IMR-90 (cell line): Measurements from ENCODE around the gene MAPKAP1.

ENCODE experiments used
- CEBPB ChIP-seq: IDR thresholded peaks from 2 replicates; pipeline ENCODE4 v1.6.1; 2012; ENCODE audit warnings: low read depth, low read length, improper control_type of control experiment
- FOS ChIP-seq: fragments of 150-350 bp; IDR thresholded peaks from 2 replicates; pipeline ENCODE4 v1.6.1; 2016; ENCODE audit warnings: low read depth, low read length
- MAFK ChIP-seq: IDR thresholded peaks from 2 replicates; pipeline ENCODE4 v1.6.1; 2012; ENCODE audit warnings: low read depth, low read length, improper control_type of control experiment
- MXI1 ChIP-seq: IDR thresholded peaks from 2 replicates; pipeline ENCODE4 v1.6.1; 2012; ENCODE audit warnings: low read depth, mild to moderate bottlenecking, low read length, moderate library complexity, borderline replicate concordance
- POLR2A ChIP-seq: IDR thresholded peaks from 2 replicates; pipeline ENCODE4 v1.6.1; 2012; ENCODE audit warnings: mild to moderate bottlenecking, low read depth, low read length
- RAD21 ChIP-seq: IDR thresholded peaks from 2 replicates; pipeline ENCODE4 v1.6.1; 2012; ENCODE audit warnings: low read length, improper control_type of control experiment
- RCOR1 ChIP-seq: IDR thresholded peaks from 2 replicates; pipeline ENCODE4 v1.6.1; 2012; ENCODE audit warnings: mild to moderate bottlenecking, low read length, improper control_type of control experiment; ENCODE audit not compliant: insufficient replicate concordance
- SMC3 ChIP-seq: fragments of 150-350 bp; IDR thresholded peaks from 2 replicates; pipeline ENCODE4 v1.6.1; 2016; ENCODE audit warnings: low read depth, mild to moderate bottlenecking, antibody characterized with exemption, low read length, moderate library complexity
- TF ChIP-seq, protein P1 (sequence below): conservative IDR thresholded peaks from 2 replicates; pipeline ENCODE4 v1.5.1; 2012; ENCODE audit warnings: mild to moderate bottlenecking, low read depth, low read length, improper control_type of control experiment
- TF ChIP-seq, protein P2 (sequence below): fragments of 150-350 bp; IDR thresholded peaks from 2 replicates; pipeline ENCODE4 v1.6.1; 2016; ENCODE audit warnings: low read depth, mild to moderate bottlenecking, low read length, moderate library complexity, borderline replicate concordance

DNA sequence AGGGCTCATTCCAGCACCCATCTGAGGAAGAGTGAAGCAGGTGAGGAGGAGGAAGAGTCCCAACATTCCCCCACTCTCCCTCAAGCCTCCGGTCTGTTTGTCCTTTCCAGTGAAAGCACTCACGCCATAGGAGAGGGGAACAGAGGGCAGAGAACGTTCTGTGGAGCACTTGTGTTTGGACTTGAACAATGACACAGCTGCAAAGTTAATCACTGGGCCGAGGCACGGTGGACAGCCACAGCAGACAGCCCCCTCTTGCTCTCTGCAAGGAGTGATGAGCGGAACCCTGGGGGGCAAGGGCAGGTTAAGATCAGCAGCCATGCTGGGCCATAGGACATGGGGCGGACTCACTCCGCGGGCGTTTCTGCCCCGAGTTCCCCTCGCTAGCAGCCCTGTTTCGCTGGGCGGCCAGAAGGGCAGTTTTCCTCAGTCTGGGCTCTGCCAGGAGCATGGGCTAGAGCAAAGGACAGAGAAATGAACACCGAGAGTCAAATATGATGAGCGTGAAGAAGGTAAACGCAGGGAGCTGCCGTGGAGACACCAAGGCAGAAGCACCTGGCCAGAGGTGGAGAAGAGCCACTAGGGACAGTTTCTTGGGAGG, 259.7 kb downstream of the MAPKAP1 start:
- TF ChIP-seq, protein P1, sequence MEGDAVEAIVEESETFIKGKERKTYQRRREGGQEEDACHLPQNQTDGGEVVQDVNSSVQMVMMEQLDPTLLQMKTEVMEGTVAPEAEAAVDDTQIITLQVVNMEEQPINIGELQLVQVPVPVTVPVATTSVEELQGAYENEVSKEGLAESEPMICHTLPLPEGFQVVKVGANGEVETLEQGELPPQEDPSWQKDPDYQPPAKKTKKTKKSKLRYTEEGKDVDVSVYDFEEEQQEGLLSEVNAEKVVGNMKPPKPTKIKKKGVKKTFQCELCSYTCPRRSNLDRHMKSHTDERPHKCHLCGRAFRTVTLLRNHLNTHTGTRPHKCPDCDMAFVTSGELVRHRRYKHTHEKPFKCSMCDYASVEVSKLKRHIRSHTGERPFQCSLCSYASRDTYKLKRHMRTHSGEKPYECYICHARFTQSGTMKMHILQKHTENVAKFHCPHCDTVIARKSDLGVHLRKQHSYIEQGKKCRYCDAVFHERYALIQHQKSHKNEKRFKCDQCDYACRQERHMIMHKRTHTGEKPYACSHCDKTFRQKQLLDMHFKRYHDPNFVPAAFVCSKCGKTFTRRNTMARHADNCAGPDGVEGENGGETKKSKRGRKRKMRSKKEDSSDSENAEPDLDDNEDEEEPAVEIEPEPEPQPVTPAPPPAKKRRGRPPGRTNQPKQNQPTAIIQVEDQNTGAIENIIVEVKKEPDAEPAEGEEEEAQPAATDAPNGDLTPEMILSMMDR: no peak
- no peak for TF ChIP-seq MXI1
- no peak for TF ChIP-seq RCOR1
- no peak for TF ChIP-seq POLR2A
- no peak for TF ChIP-seq FOS
- no peak for TF ChIP-seq RAD21
- no peak for TF ChIP-seq SMC3
- TF ChIP-seq CEBPB: no peak
- TF ChIP-seq, protein P2, sequence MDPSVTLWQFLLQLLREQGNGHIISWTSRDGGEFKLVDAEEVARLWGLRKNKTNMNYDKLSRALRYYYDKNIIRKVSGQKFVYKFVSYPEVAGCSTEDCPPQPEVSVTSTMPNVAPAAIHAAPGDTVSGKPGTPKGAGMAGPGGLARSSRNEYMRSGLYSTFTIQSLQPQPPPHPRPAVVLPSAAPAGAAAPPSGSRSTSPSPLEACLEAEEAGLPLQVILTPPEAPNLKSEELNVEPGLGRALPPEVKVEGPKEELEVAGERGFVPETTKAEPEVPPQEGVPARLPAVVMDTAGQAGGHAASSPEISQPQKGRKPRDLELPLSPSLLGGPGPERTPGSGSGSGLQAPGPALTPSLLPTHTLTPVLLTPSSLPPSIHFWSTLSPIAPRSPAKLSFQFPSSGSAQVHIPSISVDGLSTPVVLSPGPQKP: no peak
- no peak for TF ChIP-seq MAFK
